HG02623 (cell line): Measurements from ENCODE around the gene ESF1.
A peak's percentile ranks its signal among the peaks of the same experiment; 100 is the strongest.
"Not testable (repeated sequence)": the region's sequence is repeated elsewhere in the genome, so short reads cannot be mapped to it uniquely, and the experiment has no call there.

ENCODE experiments used
- ATAC-seq: cut with Tn5 transposase; IDR thresholded peaks from one replicate; pipeline ENCODE4 v1.9.1; 2021; ENCODE audit warnings: moderate library complexity; ENCODE audit not compliant: unreplicated experiment

ESF1 gene

GRCh38 chr20:13788167-13788834 is 3.6 kb upstream of the ESF1 start:
- ATAC-seq: no peak

GRCh38 chr20:13786143-13786828 is 1.6 kb upstream of the ESF1 start:
- ATAC-seq: no peak

- ATAC-seq: peak; percentile 3
Observed at GRCh38 chr20:13784271-13784892, 337 bp downstream of the ESF1 start.

GRCh38 chr20:13783528-13783927 is 1.2 kb downstream of the ESF1 start:
- ATAC-seq: no peak

GRCh38 chr20:13778827-13779226 is 5.9 kb downstream of the ESF1 start:
- no peak for ATAC-seq

- no peak for ATAC-seq
Observed at GRCh38 chr20:13777171-13777601, 7.5 kb downstream of the ESF1 start.

GRCh38 chr20:13775867-13776266 is 8.9 kb downstream of the ESF1 start:
- no peak for ATAC-seq

- ATAC-seq: no peak
Observed at GRCh38 chr20:13772529-13772928, 12.2 kb downstream of the ESF1 start.

- ATAC-seq: no peak
Observed at GRCh38 chr20:13771853-13772453, 12.8 kb downstream of the ESF1 start.

GRCh38 chr20:13770141-13770540 is 14.6 kb downstream of the ESF1 start:
- no peak for ATAC-seq

GRCh38 chr20:13765868-13766416 is 18.8 kb downstream of the ESF1 start:
- no peak for ATAC-seq

- no peak for ATAC-seq
Observed at GRCh38 chr20:13765299-13765698, 19.4 kb downstream of the ESF1 start.

GRCh38 chr20:13760451-13760946 is 24.2 kb downstream of the ESF1 start:
- ATAC-seq: not testable (repeated sequence)

- ATAC-seq: no peak
Observed at GRCh38 chr20:13758884-13759283, 25.8 kb downstream of the ESF1 start.

- no peak for ATAC-seq
Observed at GRCh38 chr20:13756551-13756950, 28.2 kb downstream of the ESF1 start.

GRCh38 chr20:13755809-13756208 is 28.9 kb downstream of the ESF1 start:
- no peak for ATAC-seq

GRCh38 chr20:13753436-13754036 is 31.2 kb downstream of the ESF1 start:
- ATAC-seq: no peak

- no peak for ATAC-seq
Observed at GRCh38 chr20:13749811-13750210, 34.9 kb downstream of the ESF1 start.

- no peak for ATAC-seq
Observed at GRCh38 chr20:13745784-13746183, 38.9 kb downstream of the ESF1 start.

GRCh38 chr20:13744352-13744751 is 40.4 kb downstream of the ESF1 start:
- ATAC-seq: no peak

- ATAC-seq: no peak
Observed at GRCh38 chr20:13741879-13742278, 42.8 kb downstream of the ESF1 start.
